HEK293 (cell line): ENCODE results near the gene ZNF716.

Source experiments
- CTCF ChIA-PET: fragments of 350-600 bp; formaldehyde crosslinking; extraction: SDS; loops from one replicate; lab custom pipeline; 2021; ENCODE audit warnings: antibody characterized with exemption; lab: Yijun Ruan, JAX
- POLR2A ChIA-PET: fragments of 300-600 bp; formaldehyde crosslinking; extraction: SDS; loops from one replicate; lab custom pipeline; 2020; ENCODE audit warnings: antibody characterized with exemption, inconsistent platforms; lab: Yijun Ruan, JAX
- H3K27ac ChIP-seq: fragments of 200-500 bp; sonication (Bioruptor generic); 2 replicates; pipeline ENCODE4 v1.5.1; 2014; ENCODE audit warnings: low read depth, low read length, control low read depth, inconsistent platforms; ENCODE audit errors: extremely low read depth
- H3K36me3 ChIP-seq, 2 experiments: fragments of 200-500 bp in 1 of 2; sonication (Bioruptor generic) in 1 of 2; 1 replicate in 1 of 2; 2 replicates in 1 of 2; pipeline ENCODE4 v1.5.1; 2014 to 2017; ENCODE audit warnings: inconsistent platforms in 2 of 2, low read length in 2 of 2; ENCODE audit not compliant: control insufficient read depth in 2 of 2, insufficient read depth in 1 of 2
- H3K4me1 ChIP-seq: fragments of 200-500 bp; sonication (Bioruptor generic); 2 replicates; pipeline ENCODE4 v1.5.1; 2014; ENCODE audit warnings: mild to moderate bottlenecking, low read length, inconsistent platforms; ENCODE audit not compliant: control insufficient read depth, insufficient read depth
- H3K4me3 ChIP-seq: 2 replicates; pipeline ENCODE4 v1.5.1; 2011; ENCODE audit warnings: low read depth, mild to moderate bottlenecking, control low read depth, low read length, moderate library complexity
- H3K9me3 ChIP-seq: fragments of 200-500 bp; sonication (Bioruptor generic); 2 replicates; pipeline ENCODE4 v1.5.1; 2014; ENCODE audit warnings: low read depth, low read length, inconsistent platforms; ENCODE audit not compliant: control insufficient read depth, insufficient read depth
- KLF10 ChIP-seq: fragments of 450-650 bp; IDR thresholded peaks from 2 replicates; pipeline ENCODE4 v1.5.1; 2018; ENCODE audit warnings: missing biosample characterization, mild to moderate bottlenecking, missing genetic modification characterization
- OSR2 ChIP-seq: fragments of 450-650 bp; formaldehyde crosslinking; IDR thresholded peaks from 2 replicates; pipeline ENCODE4 v1.5.1; 2016; ENCODE audit warnings: missing biosample characterization, missing genetic modification characterization
- PATZ1 ChIP-seq: fragments of 450-650 bp; formaldehyde crosslinking; IDR thresholded peaks from 2 replicates; pipeline ENCODE4 v1.5.1; 2016; ENCODE audit warnings: missing biosample characterization, missing genetic modification characterization
- RBAK ChIP-seq: fragments of 450-650 bp; formaldehyde crosslinking; IDR thresholded peaks from 2 replicates; pipeline ENCODE4 v1.5.1; 2016; ENCODE audit warnings: missing biosample characterization, missing genetic modification characterization
- REPIN1 ChIP-seq: fragments of 450-650 bp; formaldehyde crosslinking; IDR thresholded peaks from 2 replicates; pipeline ENCODE4 v1.5.1; 2017; ENCODE audit warnings: missing biosample characterization, missing genetic modification characterization, low read depth
- TRIM28 ChIP-seq: IDR thresholded peaks from 2 replicates; pipeline ENCODE4 v1.6.1; 2011; ENCODE audit warnings: low read length, control low read depth, borderline replicate concordance
- ZBTB1 ChIP-seq: fragments of 450-650 bp; formaldehyde crosslinking; IDR thresholded peaks from 2 replicates; pipeline ENCODE4 v1.5.1; 2016; ENCODE audit warnings: missing biosample characterization, missing genetic modification characterization
- ZNF146 ChIP-seq: fragments of 450-650 bp; formaldehyde crosslinking; IDR thresholded peaks from 2 replicates; pipeline ENCODE4 v1.5.1; 2016; ENCODE audit warnings: missing biosample characterization, missing genetic modification characterization
- ZNF184 ChIP-seq: fragments of 450-650 bp; IDR thresholded peaks from 2 replicates; pipeline ENCODE4 v1.5.1; 2018; ENCODE audit warnings: missing biosample characterization, mild to moderate bottlenecking, missing genetic modification characterization
- ZNF501 ChIP-seq: fragments of 450-650 bp; formaldehyde crosslinking; IDR thresholded peaks from 2 replicates; pipeline ENCODE4 v1.5.1; 2016; ENCODE audit warnings: missing biosample characterization, missing genetic modification characterization
- ZNF548 ChIP-seq: fragments of 450-650 bp; formaldehyde crosslinking; IDR thresholded peaks from 2 replicates; pipeline ENCODE4 v1.5.1; 2016; ENCODE audit warnings: missing biosample characterization, missing genetic modification characterization
- ZNF555 ChIP-seq: fragments of 450-650 bp; formaldehyde crosslinking; conservative IDR thresholded peaks from 2 replicates; pipeline ENCODE4 v1.5.1; 2017; ENCODE audit warnings: missing biosample characterization, mild to moderate bottlenecking, missing genetic modification characterization, inconsistent platforms
- ZNF558 ChIP-seq: fragments of 450-650 bp; formaldehyde crosslinking; IDR thresholded peaks from 2 replicates; pipeline ENCODE4 v1.5.1; 2016; ENCODE audit warnings: missing biosample characterization, missing genetic modification characterization
- ZNF560 ChIP-seq: fragments of 450-650 bp; formaldehyde crosslinking; IDR thresholded peaks from 2 replicates; pipeline ENCODE4 v1.5.1; 2017; ENCODE audit warnings: missing biosample characterization, missing genetic modification characterization, borderline replicate concordance
- ZNF596 ChIP-seq: fragments of 450-650 bp; IDR thresholded peaks from 2 replicates; pipeline ENCODE4 v1.5.0; 2018; ENCODE audit warnings: missing biosample characterization, mild to moderate bottlenecking, missing genetic modification characterization, moderate library complexity
- ZNF624 ChIP-seq: fragments of 450-650 bp; formaldehyde crosslinking; IDR thresholded peaks from 2 replicates; pipeline ENCODE4 v1.5.1; 2017; ENCODE audit warnings: missing biosample characterization, missing genetic modification characterization
- ZNF654 ChIP-seq: fragments of 450-650 bp; formaldehyde crosslinking; IDR thresholded peaks from 2 replicates; pipeline ENCODE4 v1.5.1; 2016; ENCODE audit warnings: low read depth, missing biosample characterization, missing genetic modification characterization
- ZNF704 ChIP-seq: fragments of 450-650 bp; formaldehyde crosslinking; IDR thresholded peaks from 2 replicates; pipeline ENCODE4 v1.5.1; 2016; ENCODE audit warnings: missing biosample characterization, missing genetic modification characterization
- ZNF76 ChIP-seq: fragments of 450-650 bp; formaldehyde crosslinking; IDR thresholded peaks from 2 replicates; pipeline ENCODE4; 2016; ENCODE audit warnings: low read depth, missing biosample characterization, missing genetic modification characterization, borderline replicate concordance
- ZNF768 ChIP-seq: fragments of 450-650 bp; formaldehyde crosslinking; IDR thresholded peaks from 2 replicates; pipeline ENCODE4 v1.5.1; 2018; ENCODE audit warnings: missing biosample characterization, mild to moderate bottlenecking, missing genetic modification characterization
- ZNF776 ChIP-seq: fragments of 450-650 bp; formaldehyde crosslinking; IDR thresholded peaks from 2 replicates; pipeline ENCODE4 v1.5.0; 2017; ENCODE audit warnings: missing biosample characterization, missing genetic modification characterization, borderline replicate concordance
- ZNF792 ChIP-seq: fragments of 450-650 bp; formaldehyde crosslinking; IDR thresholded peaks from 2 replicates; pipeline ENCODE4 v1.5.1; 2016; ENCODE audit warnings: missing biosample characterization, missing genetic modification characterization
- ZNF837 ChIP-seq: fragments of 450-650 bp; formaldehyde crosslinking; IDR thresholded peaks from 2 replicates; pipeline ENCODE4 v1.5.1; 2016; ENCODE audit warnings: missing biosample characterization, missing genetic modification characterization
- ZNF843 ChIP-seq: fragments of 450-650 bp; formaldehyde crosslinking; IDR thresholded peaks from 2 replicates; pipeline ENCODE4 v1.5.1; 2016; ENCODE audit warnings: missing biosample characterization, missing genetic modification characterization
- ZXDB ChIP-seq: fragments of 450-650 bp; formaldehyde crosslinking; IDR thresholded peaks from 2 replicates; pipeline ENCODE4 v1.5.1; 2016; ENCODE audit warnings: missing biosample characterization, missing genetic modification characterization
- TF ChIP-seq, protein P1 (sequence below): fragments of 450-650 bp; formaldehyde crosslinking; IDR thresholded peaks from 2 replicates; pipeline ENCODE4 v1.5.1; 2016; ENCODE audit warnings: missing biosample characterization, missing genetic modification characterization

Gene ZNF716

GRCh38 chr7:57413529-57414398 lies 36.2 kb upstream of the ZNF716 start:
- no peak overlapping the region for H3K4me3 ChIP-seq
- no peaks in the 10 kb centered on the region for H3K9me3 ChIP-seq
- ChIA-PET POLR2A (no interaction called here), CTCF (no interaction called here)
- TF ChIP-seq OSR2 (tag by site-specific recombination) (no peak), ZNF558 (no peak), RBAK (tag by site-specific recombination) (no peak), ZBTB1 (tag by site-specific recombination) (no peak), ZNF654 (tag by site-specific recombination) (no peak), ZNF843 (no peak)
- H3K4me1 ChIP-seq: no peaks in the 10 kb centered on the region
- H3K36me3 ChIP-seq: no peaks in the 10 kb centered on the region
- H3K27ac ChIP-seq: no peak overlapping the region

DNA sequence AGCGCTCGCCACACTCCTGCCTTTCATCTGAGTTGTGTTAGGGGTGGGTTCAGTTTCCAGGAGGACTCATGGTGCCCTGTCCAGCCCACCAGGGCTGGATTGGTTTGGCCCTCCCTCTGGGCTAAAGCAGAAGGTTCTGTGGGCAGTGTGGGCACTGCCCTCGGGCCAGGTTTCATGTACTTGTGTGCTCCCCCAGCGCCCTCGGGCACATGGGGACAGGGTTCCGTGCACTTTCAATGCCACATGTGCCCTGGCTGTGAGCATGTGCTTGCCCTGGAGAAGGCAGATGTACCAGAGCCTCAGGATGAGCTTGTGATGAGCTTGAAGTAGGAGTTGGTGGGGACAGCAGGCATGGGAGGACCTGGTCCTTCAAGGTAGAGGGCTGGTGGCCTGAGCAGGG lies 35.6 kb upstream of the ZNF716 start:
- CTCF ChIA-PET: no interaction called here

DNA sequence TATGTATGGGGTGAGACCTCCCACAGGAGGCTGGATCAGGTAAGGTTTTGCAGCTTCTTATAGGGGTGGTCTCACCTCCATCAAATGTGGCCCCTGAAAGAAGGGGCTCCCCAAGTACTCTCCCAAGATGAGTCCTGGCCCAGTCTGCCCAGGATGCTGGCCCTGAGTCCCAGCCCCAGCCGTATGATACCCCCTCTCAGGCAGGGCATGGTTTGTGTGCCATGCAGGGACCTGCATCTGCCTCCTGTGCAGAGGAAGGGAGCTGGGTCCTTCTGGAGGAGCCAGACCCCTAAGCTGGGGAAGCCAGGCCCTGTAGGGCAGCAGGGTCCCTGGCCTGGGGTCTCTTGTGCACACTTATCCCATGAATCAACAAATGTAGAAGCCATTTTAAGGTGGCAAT lies 35.1 kb upstream of the ZNF716 start:
- Histone ChIP-seq H3K36me3 (no peaks in the 10 kb centered on the region), H3K4me1 (no peaks in the 10 kb centered on the region), H3K9me3 (no peaks in the 10 kb centered on the region), H3K27ac (no peak overlapping the region), H3K4me3 (no peak overlapping the region)
- TF ChIP-seq ZNF555 (tag by site-specific recombination): no peak
- no peak for TF ChIP-seq ZXDB (tag by site-specific recombination)
- no peak for TF ChIP-seq ZNF184 (tag by site-specific recombination)
- TF ChIP-seq ZNF560: no peak
- no peak for TF ChIP-seq KLF10 (tag by site-specific recombination)
- no peak for TF ChIP-seq REPIN1
- no peak for TF ChIP-seq ZNF837
- TF ChIP-seq PATZ1 (tag by site-specific recombination): no peak
- TF ChIP-seq ZNF776 (tag by site-specific recombination): no peak
- TF ChIP-seq ZNF596 (tag by site-specific recombination): no peak
- TF ChIP-seq RBAK (tag by site-specific recombination): no peak
- TF ChIP-seq TRIM28: no peak
- no peak for TF ChIP-seq ZNF146 (tag by site-specific recombination)
- CTCF ChIA-PET: no interaction called here
- POLR2A ChIA-PET: no interaction called here

More for the DNA sequence above, 35.6 kb upstream of the ZNF716 start:
- Histone ChIP-seq H3K27ac (no peak overlapping the region), H3K36me3 (no peaks in the 10 kb centered on the region), H3K4me3 (no peak overlapping the region), H3K9me3 (no peaks in the 10 kb centered on the region), H3K4me1 (no peaks in the 10 kb centered on the region)
- POLR2A ChIA-PET: no interaction called here
- no peak for TF ChIP-seq ZNF501 (tag by site-specific recombination)
- no peak for TF ChIP-seq ZNF624 (tag by site-specific recombination)
- TF ChIP-seq, protein P1, sequence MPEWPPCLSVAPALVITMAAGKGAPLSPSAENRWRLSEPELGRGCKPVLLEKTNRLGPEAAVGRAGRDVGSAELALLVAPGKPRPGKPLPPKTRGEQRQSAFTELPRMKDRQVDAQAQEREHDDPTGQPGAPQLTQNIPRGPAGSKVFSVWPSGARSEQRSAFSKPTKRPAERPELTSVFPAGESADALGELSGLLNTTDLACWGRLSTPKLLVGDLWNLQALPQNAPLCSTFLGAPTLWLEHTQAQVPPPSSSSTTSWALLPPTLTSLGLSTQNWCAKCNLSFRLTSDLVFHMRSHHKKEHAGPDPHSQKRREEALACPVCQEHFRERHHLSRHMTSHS (tag by site-specific recombination): no peak
- TF ChIP-seq ZNF704 (tag by site-specific recombination): no peak
- no peak for TF ChIP-seq ZNF768 (tag by site-specific recombination)
- TF ChIP-seq ZNF843: no peak
- TF ChIP-seq ZNF76 (tag by site-specific recombination): no peak
- no peak for TF ChIP-seq ZNF548 (tag by site-specific recombination)
- TF ChIP-seq ZNF792 (tag by site-specific recombination): no peak
